ENCODE data around the gene F8.

GRCh38 chrX:154824638-154825037, 197.9 kb downstream of the F8 start:
- TF ChIP-seq CTCF (conservative IDR thresholded peaks at IDR 0.05) (no peak), ZFX (IDR thresholded peaks at IDR 0.05) (no peak)
